Body of pancreas (tissue), 4 donors: ENCODE measurements around the gene KRT20. TPM values are rescaled to one million over a fixed set of nuclear protein-coding genes. Genes with fewer than 3 reads are reported as not detected.

Experiments
- ATAC-seq: fragments of 150-250 bp; one replicate; pipeline ENCODE4 v1.9.1; 2016
- DNase-seq, 4 donors: peaks; one replicate each; pipeline ENCODE4 v3.0.0-alpha.2; 2019
- H3K27ac ChIP-seq, 4 donors: fragments of 200-600 bp; sonication (generic); 1 replicate in 3 of 4; 2 replicates in 1 of 4; pipeline versions ENCODE4 v1.5.1 to v1.6.1; 2016 to 2019; ENCODE audit warnings: mild to moderate bottlenecking in 1 of 4, mixed read lengths in 1 of 4, moderate library complexity in 1 of 4
- H3K27me3 ChIP-seq, 2 donors: fragments of 200-600 bp; sonication (generic); one replicate each; pipeline ENCODE4 v1.6.0; 2016; ENCODE audit warnings: mild to moderate bottlenecking in 1 of 2
- H3K36me3 ChIP-seq, 2 donors: fragments of 200-600 bp; sonication (generic); replicated peaks in 1 of 2; 2 replicates each; pipeline ENCODE4 v1.5.1; 2016; ENCODE audit warnings: low read depth in 2 of 2; ENCODE audit not compliant: insufficient read depth in 1 of 2
- H3K4me1 ChIP-seq: fragments of 200-600 bp; sonication (generic); one replicate; pipeline ENCODE4 v1.6.0; 2016
- H3K4me3 ChIP-seq, 2 donors: fragments of 200-600 bp; sonication (generic); 1 replicate in 1 of 2; 2 replicates in 1 of 2; pipeline ENCODE4 v1.5.1; 2016 to 2019
- H3K9me3 ChIP-seq, 3 donors: fragments of 200-600 bp; sonication (generic); 1 replicate in 2 of 3; 2 replicates in 1 of 3; pipeline ENCODE4 v1.5.1; 2016
- POLR2A ChIP-seq, 3 donors: fragments of 450-650 bp; IDR thresholded peaks; one replicate each; pipeline ENCODE4 v1.6.1; 2016; ENCODE audit warnings: antibody characterized with exemption in 3 of 3, mild to moderate bottlenecking in 2 of 3
- WGBS, 2 donors: methylation state at CpG; one replicate each; pipeline ENCODE4 v1.1.5; 2017; 5-methylcytosine and 5-hydroxymethylcytosine counted together
- intact Hi-C: fragments of 100-400 bp; cut with DNase I; formaldehyde crosslinking; loops from one replicate; pipeline ENCODE4 v1.15.1; 2023
- total RNA-seq, 2 donors: library from RNA; depleted of rRNA; stranded (reverse); fragments of >200 nt; gene quantifications; one replicate each; pipeline ENCODE4 v1.1.0, GENCODE V29; 2016
- TF ChIP-seq, protein P1 (sequence below), 7 experiments: fragments of 450-650 bp in 4 of 7; fragments of 200-600 bp in 3 of 7; sonication (generic) in 3 of 7; IDR thresholded peaks; one replicate each; pipeline ENCODE4 v1.5.1; 2016 to 2019; ENCODE audit warnings: antibody characterized with exemption in 7 of 7

Gene KRT20
- total RNA-seq, 2 donors from 2014 or later: not detected

GRCh38 chr17:40902498-40902897, 17.5 kb upstream of the KRT20 start:
- Histone ChIP-seq H3K4me3 (no peak overlapping the region), H3K9me3 (no peaks in the 10 kb centered on the region), H3K27me3 (no peaks in the 10 kb centered on the region), H3K27ac (no peak overlapping the region), H3K36me3 (no peaks in the 10 kb centered on the region), H3K4me1 (no peaks in the 10 kb centered on the region)
- DNase-seq: no peak
- 69 to 80% methylated on average over 4 of the region's 4 CpGs for WGBS, 2 donors
- intact Hi-C loops: no loop called here
- no peak for ATAC-seq
- TF ChIP-seq POLR2A (IDR thresholded peaks at IDR 0.05): no peak
- TF ChIP-seq, protein P1, sequence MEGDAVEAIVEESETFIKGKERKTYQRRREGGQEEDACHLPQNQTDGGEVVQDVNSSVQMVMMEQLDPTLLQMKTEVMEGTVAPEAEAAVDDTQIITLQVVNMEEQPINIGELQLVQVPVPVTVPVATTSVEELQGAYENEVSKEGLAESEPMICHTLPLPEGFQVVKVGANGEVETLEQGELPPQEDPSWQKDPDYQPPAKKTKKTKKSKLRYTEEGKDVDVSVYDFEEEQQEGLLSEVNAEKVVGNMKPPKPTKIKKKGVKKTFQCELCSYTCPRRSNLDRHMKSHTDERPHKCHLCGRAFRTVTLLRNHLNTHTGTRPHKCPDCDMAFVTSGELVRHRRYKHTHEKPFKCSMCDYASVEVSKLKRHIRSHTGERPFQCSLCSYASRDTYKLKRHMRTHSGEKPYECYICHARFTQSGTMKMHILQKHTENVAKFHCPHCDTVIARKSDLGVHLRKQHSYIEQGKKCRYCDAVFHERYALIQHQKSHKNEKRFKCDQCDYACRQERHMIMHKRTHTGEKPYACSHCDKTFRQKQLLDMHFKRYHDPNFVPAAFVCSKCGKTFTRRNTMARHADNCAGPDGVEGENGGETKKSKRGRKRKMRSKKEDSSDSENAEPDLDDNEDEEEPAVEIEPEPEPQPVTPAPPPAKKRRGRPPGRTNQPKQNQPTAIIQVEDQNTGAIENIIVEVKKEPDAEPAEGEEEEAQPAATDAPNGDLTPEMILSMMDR (IDR thresholded peaks at IDR 0.05): no peak

- Histone ChIP-seq H3K27ac (no peak overlapping the region), H3K27me3 (no peaks in the 10 kb centered on the region), H3K36me3 (no peaks in the 10 kb centered on the region), H3K9me3 (no peaks in the 10 kb centered on the region), H3K4me1 (no peaks in the 10 kb centered on the region), H3K4me3 (no peak overlapping the region)
- WGBS, 2 donors: 38 to 42% methylated on average over 1 of the region's 1 CpG
- ATAC-seq (no peak), DNase-seq (no peak)
- intact Hi-C loops: no loop called here
- TF ChIP-seq, protein P1 (IDR thresholded peaks at IDR 0.05): no peak
- no peak for TF ChIP-seq POLR2A (IDR thresholded peaks at IDR 0.05)
These were observed 17.0 kb upstream of the KRT20 start for GRCh38 chr17:40901981-40902474.

DNA sequence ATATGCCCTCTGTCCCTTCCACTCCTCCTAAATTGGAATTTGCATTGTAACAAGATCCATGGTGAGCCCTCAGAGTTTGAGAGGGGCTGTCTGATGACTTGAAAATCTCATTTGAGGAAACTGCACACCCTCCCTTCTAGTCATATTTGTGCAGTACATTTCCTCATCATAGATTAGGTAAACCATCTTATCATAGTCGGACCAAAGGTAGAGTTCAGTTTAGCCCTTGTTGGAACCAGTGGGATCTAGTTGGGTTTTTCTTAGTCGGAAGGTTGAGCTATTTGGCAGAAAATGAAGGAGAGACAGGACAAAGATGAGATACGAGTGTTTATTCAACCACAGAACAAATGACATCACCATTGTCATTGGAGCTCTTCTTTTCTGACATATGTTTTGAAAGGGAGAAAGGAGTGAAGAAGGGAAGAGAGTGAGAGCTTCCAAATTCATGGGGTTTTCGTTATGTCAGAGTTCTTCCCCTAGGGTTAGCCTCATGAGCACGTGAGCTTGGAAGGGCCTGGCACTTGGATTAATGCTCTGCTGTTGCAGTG, 15.8 kb upstream of the KRT20 start:
- no peaks in the 10 kb centered on the region for H3K9me3 ChIP-seq
- no peaks in the 10 kb centered on the region for H3K36me3 ChIP-seq
- 57 to 59% methylated on average over 5 of the region's 5 CpGs for whole genome bisulfite sequencing, 2 donors
- ATAC-seq (no peak), DNase-seq (no peak)
- no peak overlapping the region for H3K4me3 ChIP-seq
- intact Hi-C loops: no loop called here
- TF ChIP-seq, protein P1 (IDR thresholded peaks at IDR 0.05): no peak
- TF ChIP-seq POLR2A (IDR thresholded peaks at IDR 0.05): no peak
- H3K27me3 ChIP-seq: no peaks in the 10 kb centered on the region
- no peaks in the 10 kb centered on the region for H3K4me1 ChIP-seq
- no peak overlapping the region for H3K27ac ChIP-seq

- 52 to 58% methylated on average over 4 of the region's 4 CpGs for WGBS, 2 donors
- ATAC-seq: no peak
- intact Hi-C loops: no loop called here
- H3K9me3 ChIP-seq: no peaks in the 10 kb centered on the region
- no peak overlapping the region for H3K4me3 ChIP-seq
- no peaks in the 10 kb centered on the region for H3K4me1 ChIP-seq
- H3K36me3 ChIP-seq: no peaks in the 10 kb centered on the region
- no peak overlapping the region for H3K27ac ChIP-seq
- no peaks in the 10 kb centered on the region for H3K27me3 ChIP-seq
- no peak for TF ChIP-seq POLR2A (IDR thresholded peaks at IDR 0.05)
- TF ChIP-seq, protein P1 (IDR thresholded peaks at IDR 0.05): no peak
- no peak for DNase-seq
These were observed 11.9 kb upstream of the KRT20 start for GRCh38 chr17:40896916-40897455.
